SK-N-SH treated with all-trans-retinoic acid at 6 μM for 48 hours (cell line): ENCODE results near the gene RPRM.
"Not testable (repeated sequence)": the region's sequence is repeated elsewhere in the genome, so short reads cannot be mapped to it uniquely, and the experiment has no call there.

Source experiments
- ARNTL ChIP-seq: fragments of 450-650 bp; formaldehyde crosslinking; IDR thresholded peaks from 2 replicates; pipeline ENCODE4 v1.5.0; 2020; ENCODE audit warnings: low read depth, mild to moderate bottlenecking, moderate library complexity, borderline replicate concordance
- ISL1 ChIP-seq: fragments of 250-450 bp; sonication (Bioruptor Pico); IDR thresholded peaks from 2 replicates; pipeline ENCODE4 v2.1.2; 2022; ENCODE audit warnings: mild to moderate bottlenecking, moderate library complexity
- RARB ChIP-seq: fragments of 250-450 bp; sonication (Bioruptor Pico); IDR thresholded peaks from 2 replicates; pipeline ENCODE4 v1.8.0; 2021; ENCODE audit warnings: mild to moderate bottlenecking, moderate library complexity
- TCF4 ChIP-seq: fragments of 250-450 bp; sonication (Bioruptor Pico); IDR thresholded peaks from 2 replicates; pipeline ENCODE4 v1.8.0; 2021; ENCODE audit warnings: mild to moderate bottlenecking, moderate library complexity, borderline replicate concordance
- ZFP3 ChIP-seq: fragments of 250-450 bp; sonication (Bioruptor Pico); IDR thresholded peaks from 2 replicates; pipeline ENCODE4 v1.5.0; 2020; ENCODE audit warnings: mild to moderate bottlenecking, moderate library complexity
- ZNF70 ChIP-seq: fragments of 450-650 bp; formaldehyde crosslinking; IDR thresholded peaks from 2 replicates; pipeline ENCODE4 v1.5.0; 2020; ENCODE audit warnings: mild to moderate bottlenecking, moderate library complexity
- TF ChIP-seq, protein P1 (sequence below): fragments of 250-450 bp; sonication (Bioruptor Pico); IDR thresholded peaks from 2 replicates; pipeline ENCODE4 v1.8.0; 2021; ENCODE audit warnings: low read depth, mild to moderate bottlenecking, moderate library complexity, borderline replicate concordance

GRCh38 chr2:153442616-153443015, 35.9 kb downstream of the RPRM start:
- TF ChIP-seq ZFP3; ZNF70; ARNTL (CRISPR knock-in tag); RARB; TCF4 (CRISPR knock-in tag); ISL1: not testable (repeated sequence)
- TF ChIP-seq, protein P1, sequence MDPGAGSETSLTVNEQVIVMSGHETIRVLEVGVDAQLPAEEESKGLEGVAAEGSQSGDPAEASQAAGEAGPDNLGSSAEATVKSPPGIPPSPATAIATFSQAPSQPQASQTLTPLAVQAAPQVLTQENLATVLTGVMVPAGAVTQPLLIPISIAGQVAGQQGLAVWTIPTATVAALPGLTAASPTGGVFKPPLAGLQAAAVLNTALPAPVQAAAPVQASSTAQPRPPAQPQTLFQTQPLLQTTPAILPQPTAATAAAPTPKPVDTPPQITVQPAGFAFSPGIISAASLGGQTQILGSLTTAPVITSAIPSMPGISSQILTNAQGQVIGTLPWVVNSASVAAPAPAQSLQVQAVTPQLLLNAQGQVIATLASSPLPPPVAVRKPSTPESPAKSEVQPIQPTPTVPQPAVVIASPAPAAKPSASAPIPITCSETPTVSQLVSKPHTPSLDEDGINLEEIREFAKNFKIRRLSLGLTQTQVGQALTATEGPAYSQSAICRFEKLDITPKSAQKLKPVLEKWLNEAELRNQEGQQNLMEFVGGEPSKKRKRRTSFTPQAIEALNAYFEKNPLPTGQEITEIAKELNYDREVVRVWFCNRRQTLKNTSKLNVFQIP (CRISPR knock-in tag), result not testable (repeated sequence)
